HL-60 (cell line): ENCODE measurements around the gene STN1.

Source experiments
- GABPA ChIP-seq: IDR thresholded peaks from 2 replicates; pipeline ENCODE4 v1.6.1; 2012; ENCODE audit warnings: low read depth
- POLR2AphosphoS5 ChIP-seq: IDR thresholded peaks from 2 replicates; pipeline ENCODE4 v1.6.1; 2012; ENCODE audit warnings: low read depth
- SPI1 ChIP-seq: IDR thresholded peaks from 2 replicates; pipeline ENCODE4 v1.6.1; 2012; ENCODE audit warnings: low read depth, mild to moderate bottlenecking, borderline replicate concordance
- TF ChIP-seq, protein P1 (sequence below): IDR thresholded peaks from one replicate; pipeline ENCODE4 v1.5.1; 2011; ENCODE audit warnings: low read length, control low read depth, inconsistent platforms; ENCODE audit not compliant: insufficient read depth
- TF ChIP-seq, protein P2 (sequence below): IDR thresholded peaks from 2 replicates; pipeline ENCODE4 v1.6.1; 2012; ENCODE audit warnings: low read depth; ENCODE audit not compliant: insufficient replicate concordance

- TF ChIP-seq, protein P1, sequence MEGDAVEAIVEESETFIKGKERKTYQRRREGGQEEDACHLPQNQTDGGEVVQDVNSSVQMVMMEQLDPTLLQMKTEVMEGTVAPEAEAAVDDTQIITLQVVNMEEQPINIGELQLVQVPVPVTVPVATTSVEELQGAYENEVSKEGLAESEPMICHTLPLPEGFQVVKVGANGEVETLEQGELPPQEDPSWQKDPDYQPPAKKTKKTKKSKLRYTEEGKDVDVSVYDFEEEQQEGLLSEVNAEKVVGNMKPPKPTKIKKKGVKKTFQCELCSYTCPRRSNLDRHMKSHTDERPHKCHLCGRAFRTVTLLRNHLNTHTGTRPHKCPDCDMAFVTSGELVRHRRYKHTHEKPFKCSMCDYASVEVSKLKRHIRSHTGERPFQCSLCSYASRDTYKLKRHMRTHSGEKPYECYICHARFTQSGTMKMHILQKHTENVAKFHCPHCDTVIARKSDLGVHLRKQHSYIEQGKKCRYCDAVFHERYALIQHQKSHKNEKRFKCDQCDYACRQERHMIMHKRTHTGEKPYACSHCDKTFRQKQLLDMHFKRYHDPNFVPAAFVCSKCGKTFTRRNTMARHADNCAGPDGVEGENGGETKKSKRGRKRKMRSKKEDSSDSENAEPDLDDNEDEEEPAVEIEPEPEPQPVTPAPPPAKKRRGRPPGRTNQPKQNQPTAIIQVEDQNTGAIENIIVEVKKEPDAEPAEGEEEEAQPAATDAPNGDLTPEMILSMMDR: no peak
- TF ChIP-seq, protein P2, sequence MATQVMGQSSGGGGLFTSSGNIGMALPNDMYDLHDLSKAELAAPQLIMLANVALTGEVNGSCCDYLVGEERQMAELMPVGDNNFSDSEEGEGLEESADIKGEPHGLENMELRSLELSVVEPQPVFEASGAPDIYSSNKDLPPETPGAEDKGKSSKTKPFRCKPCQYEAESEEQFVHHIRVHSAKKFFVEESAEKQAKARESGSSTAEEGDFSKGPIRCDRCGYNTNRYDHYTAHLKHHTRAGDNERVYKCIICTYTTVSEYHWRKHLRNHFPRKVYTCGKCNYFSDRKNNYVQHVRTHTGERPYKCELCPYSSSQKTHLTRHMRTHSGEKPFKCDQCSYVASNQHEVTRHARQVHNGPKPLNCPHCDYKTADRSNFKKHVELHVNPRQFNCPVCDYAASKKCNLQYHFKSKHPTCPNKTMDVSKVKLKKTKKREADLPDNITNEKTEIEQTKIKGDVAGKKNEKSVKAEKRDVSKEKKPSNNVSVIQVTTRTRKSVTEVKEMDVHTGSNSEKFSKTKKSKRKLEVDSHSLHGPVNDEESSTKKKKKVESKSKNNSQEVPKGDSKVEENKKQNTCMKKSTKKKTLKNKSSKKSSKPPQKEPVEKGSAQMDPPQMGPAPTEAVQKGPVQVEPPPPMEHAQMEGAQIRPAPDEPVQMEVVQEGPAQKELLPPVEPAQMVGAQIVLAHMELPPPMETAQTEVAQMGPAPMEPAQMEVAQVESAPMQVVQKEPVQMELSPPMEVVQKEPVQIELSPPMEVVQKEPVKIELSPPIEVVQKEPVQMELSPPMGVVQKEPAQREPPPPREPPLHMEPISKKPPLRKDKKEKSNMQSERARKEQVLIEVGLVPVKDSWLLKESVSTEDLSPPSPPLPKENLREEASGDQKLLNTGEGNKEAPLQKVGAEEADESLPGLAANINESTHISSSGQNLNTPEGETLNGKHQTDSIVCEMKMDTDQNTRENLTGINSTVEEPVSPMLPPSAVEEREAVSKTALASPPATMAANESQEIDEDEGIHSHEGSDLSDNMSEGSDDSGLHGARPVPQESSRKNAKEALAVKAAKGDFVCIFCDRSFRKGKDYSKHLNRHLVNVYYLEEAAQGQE: no peak
- TF ChIP-seq GABPA (no peak), POLR2AphosphoS5 (no peak), SPI1 (no peak)
These were observed 80.0 kb downstream of the STN1 start for GRCh38 chr10:103838070-103838395.
